Kidney (tissue), 14 donors: ENCODE data around the gene PIK3R1. TPM values are rescaled to one million over a fixed set of nuclear protein-coding genes. Genes with fewer than 3 reads are reported as not detected.

Experiments
- DNase-seq, 5 donors: peaks; one replicate each; pipeline ENCODE4 v3.0.0-alpha.2; 2013 to 2020
- FAIRE-seq: peaks from 2 replicates; lab custom pipeline; 2012; peaks lifted over from hg19 to GRCh38; lab: Jason Lieb, UNC
- H3K27ac ChIP-seq, 2 donors: one replicate each; pipeline ENCODE4 v1.7.0; 2013; ENCODE audit warnings: low read depth in 2 of 2, low read length in 2 of 2, inconsistent platforms in 1 of 2
- H3K27me3 ChIP-seq: one replicate; pipeline ENCODE4 v1.7.1; 2013; ENCODE audit warnings: low read length, inconsistent platforms; ENCODE audit not compliant: control insufficient read depth, insufficient read depth
- H3K36me3 ChIP-seq, 3 donors: one replicate each; pipeline versions ENCODE4 v1.7.0 to v1.7.1; 2013; ENCODE audit warnings: low read length in 3 of 3, control low read depth in 1 of 3, inconsistent platforms in 1 of 3; ENCODE audit not compliant: insufficient read depth in 3 of 3, control insufficient read depth in 2 of 3
- H3K4me1 ChIP-seq, 3 donors: one replicate each; pipeline versions ENCODE4 v1.7.0 to v1.7.1; 2013; ENCODE audit warnings: low read length in 3 of 3, inconsistent platforms in 1 of 3, low read depth in 1 of 3; ENCODE audit not compliant: control insufficient read depth in 2 of 3, insufficient read depth in 2 of 3
- H3K4me3 ChIP-seq, 3 donors: one replicate each; pipeline versions ENCODE4 v1.7.0 to v1.8.1; 2013; ENCODE audit warnings: low read length in 3 of 3, control low read depth in 1 of 3, inconsistent platforms in 1 of 3
- H3K9ac ChIP-seq, 3 donors: one replicate each; pipeline versions ENCODE4 v1.7.0 to v1.7.1; 2013; ENCODE audit warnings: low read length in 3 of 3, control low read depth in 1 of 3, inconsistent platforms in 1 of 3
- H3K9me3 ChIP-seq, 3 donors: one replicate each; pipeline versions ENCODE4 v1.7.0 to v1.7.1; 2013; ENCODE audit warnings: low read length in 3 of 3, control low read depth in 1 of 3, inconsistent platforms in 1 of 3; ENCODE audit not compliant: control insufficient read depth in 2 of 3, insufficient read depth in 1 of 3
- CTCF ChIP-seq: IDR thresholded peaks from 3 replicates; pipeline ENCODE4 v1.5.1; 2012; ENCODE audit warnings: mild to moderate bottlenecking, moderate library complexity, borderline replicate concordance; ENCODE audit not compliant: insufficient read depth; ENCODE audit errors: extremely low read depth
- intact Hi-C: fragments of 100-400 bp; cut with DNase I; formaldehyde crosslinking; loops from one replicate; pipeline ENCODE4 v1.11.1; 2022
- polyA plus RNA-seq: library from polyadenylated mRNA; stranded (reverse); fragments of 350-450 nt; fragmentation: Illumina TruSeq; extraction: RNeasy Lipid Tissue Mini Kit (QIAGEN cat#74804); gene quantifications from one replicate; pipeline ENCODE4 v1.2.3, GENCODE V29; 2014; ENCODE audit warnings: low read depth, low replicate concordance; ENCODE audit not compliant: insufficient read depth
- total RNA-seq: library from RNA; stranded (reverse); fragmentation: NEBNext Ultra II Directional; extraction: Animal tissue kit (Norgen Biotek cat#: 25700); gene quantifications from one replicate; pipeline ENCODE4 v1.2.1, GENCODE V29; 2021
- donor health status: control.
- donor health status: control.
- donor health status: control.
- donor health status: control.
- donor health status: control.
- donor health status: DM: yes; HTN: yes; CAD: no.
- donor health status: Normal renal cell carcinoma (clear cell type).

PIK3R1 gene
- total and polyA plus RNA-seq, 2 donors from 2014 or later: 26.6 to 138 TPM

GRCh38 chr5:68299575-68299974 lies 84.0 kb downstream of the PIK3R1 start:
- no peak for TF ChIP-seq CTCF
- no peaks in the 10 kb centered on the region for H3K4me1 ChIP-seq
- H3K4me3 ChIP-seq: no peak overlapping the region
- no peak overlapping the region for H3K27ac ChIP-seq
- no peaks in the 10 kb centered on the region for H3K27me3 ChIP-seq
- DNase-seq (no peak), FAIRE-seq (no peak)
- H3K9ac ChIP-seq: no peak overlapping the region
- peaks cover 13 to 44% (median 24%) of the 10 kb centered on the region in 3 donors for H3K36me3 ChIP-seq
- intact Hi-C loops: loop anchor here (10.0 kb wide), 1 partner anchor 155 kb away; no protein-coding TSS in a partner anchor
- no peaks in the 10 kb centered on the region for H3K9me3 ChIP-seq

DNA sequence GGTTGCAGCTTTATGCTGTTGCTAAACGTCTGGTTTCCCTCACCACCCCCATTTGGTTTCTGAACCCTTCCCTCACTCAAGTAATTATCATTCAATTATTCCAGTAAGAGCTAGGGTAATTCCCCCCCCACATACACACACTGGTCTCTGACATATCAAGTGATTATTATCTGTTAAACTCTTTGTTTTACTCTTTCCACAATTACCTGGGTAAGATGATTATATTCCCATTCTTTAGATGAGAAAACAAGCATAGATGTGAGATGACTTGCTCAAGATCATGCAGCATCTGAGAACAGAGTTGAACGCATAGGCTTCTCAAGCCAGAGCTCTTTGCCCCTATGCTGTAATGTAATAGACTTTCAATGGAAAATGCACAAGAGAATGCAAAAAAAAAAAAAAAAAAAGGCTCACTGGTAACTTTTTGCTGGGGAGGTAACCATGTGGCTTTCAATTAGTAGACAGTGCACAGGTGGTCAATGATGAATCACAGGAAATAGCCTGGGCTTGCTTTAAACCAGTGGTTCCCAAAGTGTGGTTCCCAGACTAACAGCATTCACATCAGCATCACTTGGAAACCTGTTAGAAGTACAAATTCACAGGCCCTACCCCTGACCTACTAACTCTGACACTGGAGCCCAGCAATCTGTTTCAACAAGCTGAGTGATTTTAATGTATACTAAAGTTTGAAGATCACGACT lies 87.6 kb downstream of the PIK3R1 start:
- DNase-seq (no peak), FAIRE-seq (no peak)
- Histone ChIP-seq H3K4me3 (no peak overlapping the region), H3K9ac (no peak overlapping the region), H3K4me1 (no peaks in the 10 kb centered on the region), H3K9me3 (no peaks in the 10 kb centered on the region), H3K27ac (no peak overlapping the region), H3K36me3 (peaks cover 0 to 11% (median 7%) of the 10 kb centered on the region in 3 donors), H3K27me3 (no peaks in the 10 kb centered on the region)
- TF ChIP-seq CTCF: no peak
- intact Hi-C loops: no loop called here

DNA sequence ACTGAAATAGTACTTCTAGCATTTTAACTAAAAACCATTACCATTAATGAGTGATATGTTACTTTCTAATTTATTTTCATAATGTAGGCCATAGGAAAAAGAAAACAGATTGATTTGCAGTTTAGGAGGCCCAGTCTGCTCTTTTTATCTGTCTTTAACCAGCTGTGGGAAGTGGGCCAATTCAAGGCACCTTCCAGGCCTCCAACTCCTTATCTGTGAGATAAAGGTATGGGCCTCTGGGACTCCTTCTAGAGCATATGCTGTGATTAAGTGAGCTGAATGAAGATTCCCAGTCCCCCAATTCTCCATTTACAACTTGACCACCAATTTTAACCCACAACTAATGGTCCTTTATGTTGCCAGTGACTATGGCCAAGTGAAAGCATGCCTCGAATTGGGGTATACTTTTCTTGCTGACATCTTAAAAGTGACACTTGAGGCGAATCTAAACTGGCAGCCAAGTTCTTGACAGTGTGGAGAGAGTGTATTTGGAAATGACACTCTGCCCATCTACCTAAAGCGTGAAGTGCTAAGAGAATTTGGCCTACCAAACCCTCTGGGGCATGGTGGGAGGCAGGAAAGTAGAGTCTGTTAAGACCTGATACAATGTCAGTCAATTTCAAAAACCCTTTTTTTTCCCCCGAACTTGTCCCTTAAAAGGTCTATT lies 88.3 kb downstream of the PIK3R1 start:
- no peaks in the 10 kb centered on the region for H3K4me1 ChIP-seq
- H3K9me3 ChIP-seq: no peaks in the 10 kb centered on the region
- FAIRE-seq (no peak), DNase-seq (no peak)
- H3K9ac ChIP-seq: no peak overlapping the region
- H3K4me3 ChIP-seq: no peak overlapping the region
- peaks cover 0 to 6% (median 6%) of the 10 kb centered on the region in 3 donors for H3K36me3 ChIP-seq
- no peak for TF ChIP-seq CTCF
- intact Hi-C loops: no loop called here
- H3K27me3 ChIP-seq: no peaks in the 10 kb centered on the region
- H3K27ac ChIP-seq: no peak overlapping the region
